ENCODE results near the gene PDS5B. TPM values are rescaled to one million over a fixed set of nuclear protein-coding genes. Genes with fewer than 3 reads are reported as not detected.
"Not testable (repeated sequence)": the region's sequence is repeated elsewhere in the genome, so short reads cannot be mapped to it uniquely, and the experiment has no call there.

PDS5B gene
- total and polyA plus RNA-seq, 8 donors: 4.3 to 121 (median 24.7) TPM

DNA sequence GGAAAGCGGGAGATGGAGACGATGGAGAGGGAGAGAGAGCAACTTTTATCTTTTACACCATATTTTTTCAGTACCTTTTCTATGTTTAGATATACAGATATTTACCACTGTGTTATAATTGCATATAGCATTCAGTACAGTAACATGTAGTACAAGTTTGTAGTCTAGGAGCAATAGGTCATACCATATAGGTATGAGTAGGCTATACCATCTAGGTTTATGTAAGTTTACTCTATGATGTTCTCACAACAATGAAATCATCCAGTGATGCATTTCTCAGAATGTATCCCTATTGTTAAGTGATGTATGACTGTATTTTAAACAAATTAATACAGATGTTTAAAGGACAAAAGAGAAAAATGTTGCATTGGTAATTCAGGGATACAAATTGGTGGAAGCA is 136.1 kb downstream of the PDS5B start:
- intact Hi-C loops (cut with DNase I; ENCODE audit: low total_unique reads): no loop called here
- 93 to 100% (median 98%) methylated on average over 2 of the region's 2 CpGs for WGBS, 5 donors

DNA sequence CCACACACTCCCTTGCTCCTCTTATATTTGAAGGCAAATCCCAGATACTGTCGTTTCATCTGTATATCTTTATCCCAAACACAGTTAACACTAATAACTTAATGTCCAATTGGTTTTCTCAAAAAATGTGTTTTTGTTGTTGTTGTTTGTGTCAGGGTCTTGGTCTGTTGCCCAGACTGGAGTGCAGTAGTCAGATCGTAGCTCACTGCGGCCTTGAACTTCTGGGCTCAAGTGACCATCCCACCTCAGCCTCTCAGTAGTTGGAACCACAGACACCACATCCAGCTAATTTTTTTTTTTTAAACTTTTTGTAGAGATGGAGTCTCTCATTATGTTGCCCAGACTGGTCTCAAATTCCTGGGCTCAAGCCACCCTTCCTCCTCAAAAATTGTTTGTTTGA is 137.7 kb downstream of the PDS5B start:
- no peak overlapping the region for H3K27ac ChIP-seq
- WGBS, 5 donors: 70 to 86% (median 79%) methylated on average over 3 of the region's 3 CpGs
- peaks cover 0 to 9% (median 4%) of the 10 kb centered on the region in 4 donors for H3K9me3 ChIP-seq
- DNase-seq: no peak
- H3K27me3 ChIP-seq: no peaks in the 10 kb centered on the region
- intact Hi-C loops (cut with DNase I; ENCODE audit: low total_unique reads): no loop called here
- no peak for TF ChIP-seq EP300 (IDR thresholded peaks at IDR 0.05)
- TF ChIP-seq, protein P1, sequence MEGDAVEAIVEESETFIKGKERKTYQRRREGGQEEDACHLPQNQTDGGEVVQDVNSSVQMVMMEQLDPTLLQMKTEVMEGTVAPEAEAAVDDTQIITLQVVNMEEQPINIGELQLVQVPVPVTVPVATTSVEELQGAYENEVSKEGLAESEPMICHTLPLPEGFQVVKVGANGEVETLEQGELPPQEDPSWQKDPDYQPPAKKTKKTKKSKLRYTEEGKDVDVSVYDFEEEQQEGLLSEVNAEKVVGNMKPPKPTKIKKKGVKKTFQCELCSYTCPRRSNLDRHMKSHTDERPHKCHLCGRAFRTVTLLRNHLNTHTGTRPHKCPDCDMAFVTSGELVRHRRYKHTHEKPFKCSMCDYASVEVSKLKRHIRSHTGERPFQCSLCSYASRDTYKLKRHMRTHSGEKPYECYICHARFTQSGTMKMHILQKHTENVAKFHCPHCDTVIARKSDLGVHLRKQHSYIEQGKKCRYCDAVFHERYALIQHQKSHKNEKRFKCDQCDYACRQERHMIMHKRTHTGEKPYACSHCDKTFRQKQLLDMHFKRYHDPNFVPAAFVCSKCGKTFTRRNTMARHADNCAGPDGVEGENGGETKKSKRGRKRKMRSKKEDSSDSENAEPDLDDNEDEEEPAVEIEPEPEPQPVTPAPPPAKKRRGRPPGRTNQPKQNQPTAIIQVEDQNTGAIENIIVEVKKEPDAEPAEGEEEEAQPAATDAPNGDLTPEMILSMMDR (IDR thresholded peaks at IDR 0.05): no peak
- TF ChIP-seq POLR2AphosphoS5 (IDR thresholded peaks at IDR 0.05): no peak
- TF ChIP-seq POLR2A (IDR thresholded peaks at IDR 0.05): no peak
- H3K4me3 ChIP-seq: no peak overlapping the region
- peaks cover 0 to 14% (median 9%) of the 10 kb centered on the region in 4 donors for H3K36me3 ChIP-seq
- H3K4me1 ChIP-seq: peaks cover 0 to 15% (median 0%) of the 10 kb centered on the region in 4 donors

More for the DNA sequence above, 136.1 kb downstream of the PDS5B start:
- no peak overlapping the region for H3K27ac ChIP-seq
- no peak overlapping the region for H3K4me3 ChIP-seq
- H3K4me1 ChIP-seq: peaks cover 0 to 15% (median 0%) of the 10 kb centered on the region in 4 donors
- H3K36me3 ChIP-seq: peaks cover 0 to 15% (median 9%) of the 10 kb centered on the region in 4 donors
- peaks cover 0 to 9% (median 4%) of the 10 kb centered on the region in 4 donors for H3K9me3 ChIP-seq
- no peak for DNase-seq
- no peak for TF ChIP-seq EP300 (IDR thresholded peaks at IDR 0.05)
- TF ChIP-seq POLR2AphosphoS5 (IDR thresholded peaks at IDR 0.05): no peak
- TF ChIP-seq, protein P1 (IDR thresholded peaks at IDR 0.05): no peak
- TF ChIP-seq POLR2A (IDR thresholded peaks at IDR 0.05): no peak
- no peaks in the 10 kb centered on the region for H3K27me3 ChIP-seq

DNA sequence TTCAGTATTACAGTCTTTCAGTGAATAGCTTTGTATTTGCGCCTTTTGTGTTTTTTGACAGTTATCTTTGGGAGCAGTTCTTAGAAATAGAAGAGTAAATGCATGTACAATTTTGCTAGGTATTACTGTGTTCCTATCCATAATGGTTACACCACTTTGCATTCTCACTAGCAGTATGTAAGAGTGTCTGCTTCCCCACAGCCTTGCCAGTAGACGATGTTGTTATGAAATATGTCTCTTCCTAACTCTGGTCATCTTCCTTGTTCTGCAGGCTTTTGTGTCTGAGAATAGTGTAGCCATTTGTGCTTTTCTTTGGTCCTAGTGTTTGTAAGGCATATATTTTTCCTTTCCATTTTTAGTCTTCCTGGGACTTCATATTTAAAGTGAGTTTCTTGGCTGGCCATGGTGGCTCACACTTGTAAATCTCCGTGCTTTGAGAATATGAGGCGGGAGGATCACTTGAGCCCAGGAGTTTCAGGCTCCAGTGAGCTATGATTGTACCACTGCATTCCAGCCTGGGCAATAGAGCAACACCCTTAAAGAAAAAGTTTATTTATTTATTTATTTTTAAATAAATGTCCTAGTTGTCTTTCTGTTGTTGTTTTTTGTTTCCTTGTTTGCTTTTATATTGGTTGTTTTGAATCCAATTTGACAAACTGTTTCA is 140.3 kb downstream of the PDS5B start:
- Histone ChIP-seq H3K27ac (no peak overlapping the region), H3K4me3 (no peak overlapping the region), H3K27me3 (no peaks in the 10 kb centered on the region), H3K4me1 (peaks cover 4 to 21% (median 9%) of the 10 kb centered on the region in 4 donors), H3K9me3 (peaks cover 0 to 4% (median 1%) of the 10 kb centered on the region in 4 donors), H3K36me3 (peaks cover 0 to 4% (median 2%) of the 10 kb centered on the region in 4 donors)
- WGBS, 5 donors: 88 to 94% (median 93%) methylated on average over 4 of the region's 4 CpGs
- intact Hi-C loops (cut with DNase I; ENCODE audit: low total_unique reads): no loop called here
- TF ChIP-seq EP300 (IDR thresholded peaks at IDR 0.05): no peak
- TF ChIP-seq POLR2A (IDR thresholded peaks at IDR 0.05): no peak
- TF ChIP-seq, protein P1 (IDR thresholded peaks at IDR 0.05): no peak
- no peak for TF ChIP-seq POLR2AphosphoS5 (IDR thresholded peaks at IDR 0.05)
- no peak for DNase-seq

DNA sequence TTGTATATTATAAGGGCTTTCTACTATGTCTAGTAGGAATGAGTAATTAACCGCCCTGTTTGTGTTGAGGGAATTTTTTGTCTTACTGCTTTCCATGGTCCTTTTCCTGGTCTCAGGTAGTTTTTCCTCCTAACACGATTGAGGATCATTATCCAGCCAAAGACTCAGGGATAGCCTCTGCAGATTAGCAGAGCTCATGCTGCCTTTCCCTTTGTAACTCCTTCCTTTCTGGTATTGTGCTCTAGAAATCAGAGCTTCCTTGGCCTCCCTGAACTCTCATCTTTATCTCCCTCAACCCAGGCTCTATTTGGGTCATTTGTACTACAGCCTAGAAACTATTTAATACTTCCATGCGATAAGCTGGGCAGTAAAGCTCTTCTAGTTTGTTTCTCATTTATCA is 142.1 kb downstream of the PDS5B start:
- Histone ChIP-seq H3K27ac (no peak overlapping the region), H3K4me1 (peaks cover 4 to 20% (median 12%) of the 10 kb centered on the region in 4 donors), H3K36me3 (no peaks in the 10 kb centered on the region), H3K27me3 (no peaks in the 10 kb centered on the region), H3K9me3 (no peaks in the 10 kb centered on the region), H3K4me3 (no peak overlapping the region)
- WGBS, 5 donors: 55 to 81% (median 66%) methylated on average over 3 of the region's 3 CpGs
- intact Hi-C loops (cut with DNase I; ENCODE audit: low total_unique reads): no loop called here
- TF ChIP-seq EP300 (IDR thresholded peaks at IDR 0.05) (no peak), POLR2AphosphoS5 (IDR thresholded peaks at IDR 0.05) (no peak), POLR2A (IDR thresholded peaks at IDR 0.05) (no peak)
- TF ChIP-seq, protein P1 (IDR thresholded peaks at IDR 0.05): no peak
- DNase-seq: no peak

DNA sequence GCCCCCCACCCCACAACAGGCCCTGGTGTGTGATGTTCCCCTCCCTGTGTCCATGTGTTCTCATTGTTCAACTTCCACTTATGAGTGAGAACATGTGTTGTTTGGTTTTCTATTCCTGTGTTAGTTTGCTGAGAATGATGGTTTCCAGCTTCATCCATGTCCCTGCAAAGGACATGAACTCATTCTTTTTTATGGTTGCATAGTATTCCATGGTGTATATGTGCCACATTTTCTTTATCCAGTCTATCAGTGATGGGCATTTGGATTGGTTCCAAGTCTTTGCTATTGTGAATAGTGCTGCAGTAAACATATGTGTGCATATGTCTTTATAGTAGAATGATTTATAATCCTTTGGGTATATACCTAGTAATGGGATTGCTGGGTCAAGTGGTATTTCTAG is 142.8 kb downstream of the PDS5B start:
- H3K36me3 ChIP-seq, H3K27ac ChIP-seq: not testable (repeated sequence)
- H3K4me1 ChIP-seq: peaks cover 4 to 19% (median 10%) of the 10 kb centered on the region in 4 donors

More for the DNA sequence above, 142.8 kb downstream of the PDS5B start:
- H3K4me3 ChIP-seq; intact Hi-C loops (cut with DNase I; ENCODE audit: low total_unique reads); DNase-seq; H3K9me3 ChIP-seq; H3K27me3 ChIP-seq: not testable (repeated sequence)
